Suprapubic skin (tissue), 4 donors: Measurements from ENCODE around the gene SRPRA.

ENCODE experiments used
- EP300 ChIP-seq: sonication (generic); formaldehyde crosslinking; IDR thresholded peaks from one replicate; pipeline ENCODE4 v1.6.1; 2017; ENCODE audit warnings: antibody characterized with exemption
- POLR2AphosphoS5 ChIP-seq, 3 donors: sonication (generic); formaldehyde crosslinking; IDR thresholded peaks; one replicate each; pipeline ENCODE4 v1.6.1; 2017; ENCODE audit warnings: antibody characterized with exemption in 3 of 3

GRCh38 chr11:126317432-126317755 is 48.7 kb upstream of the SRPRA start:
- TF ChIP-seq POLR2AphosphoS5 (IDR thresholded peaks at IDR 0.05) (no peak), EP300 (no peak)
